GM23338 (cell line): ENCODE results near the gene CTF1. TPM values are rescaled to one million over a fixed set of nuclear protein-coding genes. Genes with fewer than 3 reads are reported as not detected.
A peak's percentile ranks its signal among the peaks of the same experiment; 100 is the strongest.

Experiments
- ATAC-seq: fragments of 200-7000 bp; cut with Tn5 transposase; 3 replicates; pipeline ENCODE4 v1.9.1; 2020
- DNase-seq: peaks from one replicate; pipeline ENCODE4 v3.0.0-alpha.2; 2015; ENCODE audit warnings: low spot score
- H2AFZ ChIP-seq: fragments of 200-600 bp; sonication (generic); 2 replicates; pipeline ENCODE4 v1.8.0; 2016; ENCODE audit warnings: antibody characterized with exemption, mild to moderate bottlenecking, moderate library complexity
- H3F3A ChIP-seq: fragments of 200-600 bp; sonication (generic); replicated peaks from 2 replicates; pipeline ENCODE4 v1.8.0; 2017; ENCODE audit warnings: antibody characterized with exemption, mixed run types, low read depth
- H3K27ac ChIP-seq: fragments of 200-600 bp; sonication (generic); 2 replicates; pipeline ENCODE4 v1.6.1; 2016; ENCODE audit warnings: low read depth
- H3K27me3 ChIP-seq: fragments of 200-600 bp; sonication (generic); 2 replicates; pipeline ENCODE4 v1.8.0; 2016; ENCODE audit warnings: mild to moderate bottlenecking, mixed run types, moderate library complexity; ENCODE audit not compliant: insufficient read depth
- H3K36me3 ChIP-seq: fragments of 200-600 bp; sonication (generic); 2 replicates; pipeline ENCODE4 v1.8.0; 2016; ENCODE audit warnings: mild to moderate bottlenecking; ENCODE audit not compliant: insufficient read depth
- H3K4me1 ChIP-seq: fragments of 200-600 bp; sonication (generic); 2 replicates; pipeline ENCODE4 v1.8.0; 2016; ENCODE audit warnings: mild to moderate bottlenecking, moderate library complexity; ENCODE audit not compliant: insufficient read depth
- H3K4me2 ChIP-seq: fragments of 200-600 bp; sonication (generic); 2 replicates; pipeline ENCODE4 v1.7.1; 2017; ENCODE audit warnings: mixed run types
- H3K4me3 ChIP-seq: fragments of 200-600 bp; sonication (generic); 2 replicates; pipeline ENCODE4 v1.6.1; 2016; ENCODE audit warnings: mixed run types
- H3K79me2 ChIP-seq: fragments of 200-600 bp; sonication (generic); replicated peaks from 2 replicates; pipeline ENCODE4 v1.8.0; 2017; ENCODE audit warnings: mild to moderate bottlenecking; ENCODE audit not compliant: insufficient read depth
- H3K9me2 ChIP-seq: fragments of 200-600 bp; sonication (generic); 2 replicates; pipeline ENCODE4 v1.8.0; 2017; ENCODE audit not compliant: insufficient read depth
- H4K20me1 ChIP-seq: fragments of 200-600 bp; sonication (generic); replicated peaks from 2 replicates; pipeline ENCODE4 v1.8.0; 2017; ENCODE audit warnings: mild to moderate bottlenecking; ENCODE audit not compliant: insufficient read depth
- H3K27ac Mint-ChIP-seq: 2 replicates; pipeline ENCODE4 v1.8.0; 2020; ENCODE audit warnings: inconsistent platforms, mild to moderate bottlenecking, moderate library complexity, mixed read lengths
- H3K27me3 Mint-ChIP-seq: 3 replicates; pipeline ENCODE4 v1.8.0; 2022; ENCODE audit warnings: low read depth, mild to moderate bottlenecking, moderate library complexity, mixed read lengths, inconsistent platforms; ENCODE audit not compliant: insufficient read depth, poor library complexity
- H3K36me3 Mint-ChIP-seq: 3 replicates; pipeline ENCODE4 v1.8.0; 2021; ENCODE audit warnings: low read depth, mild to moderate bottlenecking, inconsistent platforms, moderate library complexity, mixed read lengths
- H3K4me1 Mint-ChIP-seq: 3 replicates; pipeline ENCODE4 v1.8.0; 2020; ENCODE audit warnings: mild to moderate bottlenecking, inconsistent platforms, mixed read lengths
- H3K4me3 Mint-ChIP-seq: 3 replicates; pipeline ENCODE4 v1.8.0; 2021; ENCODE audit warnings: moderate library complexity, mild to moderate bottlenecking, inconsistent platforms, mixed read lengths
- H3K9me3 Mint-ChIP-seq: 3 replicates; pipeline ENCODE4 v1.8.0; 2020; ENCODE audit warnings: moderate library complexity, mild to moderate bottlenecking, inconsistent platforms, mixed read lengths
- JUNB ChIP-seq: IDR thresholded peaks from one replicate; pipeline ENCODE4 v1.6.1; 2016; ENCODE audit warnings: antibody characterized with exemption; ENCODE audit not compliant: unreplicated experiment
- NANOG ChIP-seq: IDR thresholded peaks from 2 replicates; pipeline ENCODE4 v1.6.1; 2016; ENCODE audit warnings: antibody characterized with exemption, borderline replicate concordance
- STAT1 ChIP-seq: IDR thresholded peaks from one replicate; pipeline ENCODE4 v1.6.1; 2016; ENCODE audit warnings: antibody characterized with exemption; ENCODE audit not compliant: unreplicated experiment
- ZNF114 ChIP-seq: fragments of 250-450 bp; sonication (Bioruptor Pico); IDR thresholded peaks from 2 replicates; pipeline ENCODE4 v1.5.0; 2020; ENCODE audit warnings: mild to moderate bottlenecking, moderate library complexity
- polyA plus RNA-seq: library from polyadenylated mRNA; unstranded; fragments of >200 nt; fragmentation: Nextera tagmentation; extraction: Ambion mirVana; gene quantifications from 2 replicates; pipeline ENCODE4 v1.2.1, GENCODE V29; 2016
- total RNA-seq: library from RNA; depleted of rRNA; stranded (reverse); fragments of >200 nt; shearing (Covaris generic); gene quantifications from 2 replicates; pipeline ENCODE4 v1.2.3, GENCODE V29; 2014
- TF ChIP-seq, protein P1 (sequence below): fragments of 250-450 bp; sonication (Bioruptor Pico); IDR thresholded peaks from 2 replicates; pipeline ENCODE4 v1.5.0; 2020; ENCODE audit warnings: mild to moderate bottlenecking, moderate library complexity
- TF ChIP-seq, protein P2 (sequence below), 2 experiments: fragments of 200-600 bp in 1 of 2; sonication (generic) in 1 of 2; conservative IDR thresholded peaks; 2 replicates each; pipeline versions ENCODE4 v1.5.1 to v1.6.1; 2016 to 2017; ENCODE audit warnings: antibody characterized with exemption in 2 of 2, low read depth in 2 of 2, mild to moderate bottlenecking in 2 of 2, moderate library complexity in 1 of 2
- TF ChIP-seq, protein P3 (sequence below): IDR thresholded peaks from 2 replicates; pipeline ENCODE4 v1.6.1; 2016; ENCODE audit warnings: antibody characterized with exemption
- TF ChIP-seq, protein P4 (sequence below): IDR thresholded peaks from one replicate; pipeline ENCODE4 v1.6.1; 2018; ENCODE audit warnings: antibody characterized with exemption; ENCODE audit not compliant: unreplicated experiment

Gene CTF1
- total and polyA plus RNA-seq, 2 experiments from 2014 or later, result 0.24 to 0.52 TPM

DNA sequence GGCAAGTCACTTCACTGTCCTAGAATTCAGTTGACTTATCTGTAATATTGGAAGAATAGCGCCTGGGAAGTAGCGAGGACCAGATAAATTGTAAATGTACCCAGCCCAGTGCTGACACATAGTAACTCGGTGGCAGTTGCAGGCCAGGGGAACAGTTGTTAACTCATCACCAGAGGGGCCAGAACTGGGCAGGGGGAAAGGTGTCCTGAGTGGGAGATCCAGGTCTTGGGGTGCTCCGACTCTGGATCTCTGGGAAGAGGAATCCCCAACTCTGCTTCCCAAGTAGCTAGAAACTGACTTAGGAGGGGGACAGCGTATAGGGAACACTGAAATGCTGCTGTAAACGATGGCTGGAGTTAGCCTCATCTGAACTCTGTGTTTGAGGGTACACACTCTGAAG, 25.5 kb upstream of the CTF1 start:
- Histone ChIP-seq H3K4me3 (no peak overlapping the region), H3K4me1 (peaks cover 5% of the 10 kb centered on the region), H3K27me3 (peaks cover 44% of the 10 kb centered on the region), H2AFZ (no peak overlapping the region), H3F3A (0 out of 2 replicates have a peak, but pooled peaks cover 4% of the 10 kb centered on the region), H4K20me1 (peaks cover 8% of the 10 kb centered on the region), H3K27ac (no peak overlapping the region), H3K9me2 (no peaks in the 10 kb centered on the region), H3K79me2 (no peaks in the 10 kb centered on the region), H3K4me2 (no peak overlapping the region), H3K36me3 (no peaks in the 10 kb centered on the region)
- Mint-ChIP-seq H3K27ac (no peak overlapping the region), H3K4me1 (peaks cover under 1% of the 10 kb centered on the region; the same call in 2 of the 3 replicates), H3K9me3 (no peaks in the 10 kb centered on the region), H3K36me3 (no peaks in the 10 kb centered on the region; the same call in 2 of the 3 replicates), H3K27me3 (peaks cover 25% of the 10 kb centered on the region), H3K4me3 (no peak overlapping the region)
- DNase-seq (no peak), ATAC-seq (no peak)
- TF ChIP-seq, protein P1, sequence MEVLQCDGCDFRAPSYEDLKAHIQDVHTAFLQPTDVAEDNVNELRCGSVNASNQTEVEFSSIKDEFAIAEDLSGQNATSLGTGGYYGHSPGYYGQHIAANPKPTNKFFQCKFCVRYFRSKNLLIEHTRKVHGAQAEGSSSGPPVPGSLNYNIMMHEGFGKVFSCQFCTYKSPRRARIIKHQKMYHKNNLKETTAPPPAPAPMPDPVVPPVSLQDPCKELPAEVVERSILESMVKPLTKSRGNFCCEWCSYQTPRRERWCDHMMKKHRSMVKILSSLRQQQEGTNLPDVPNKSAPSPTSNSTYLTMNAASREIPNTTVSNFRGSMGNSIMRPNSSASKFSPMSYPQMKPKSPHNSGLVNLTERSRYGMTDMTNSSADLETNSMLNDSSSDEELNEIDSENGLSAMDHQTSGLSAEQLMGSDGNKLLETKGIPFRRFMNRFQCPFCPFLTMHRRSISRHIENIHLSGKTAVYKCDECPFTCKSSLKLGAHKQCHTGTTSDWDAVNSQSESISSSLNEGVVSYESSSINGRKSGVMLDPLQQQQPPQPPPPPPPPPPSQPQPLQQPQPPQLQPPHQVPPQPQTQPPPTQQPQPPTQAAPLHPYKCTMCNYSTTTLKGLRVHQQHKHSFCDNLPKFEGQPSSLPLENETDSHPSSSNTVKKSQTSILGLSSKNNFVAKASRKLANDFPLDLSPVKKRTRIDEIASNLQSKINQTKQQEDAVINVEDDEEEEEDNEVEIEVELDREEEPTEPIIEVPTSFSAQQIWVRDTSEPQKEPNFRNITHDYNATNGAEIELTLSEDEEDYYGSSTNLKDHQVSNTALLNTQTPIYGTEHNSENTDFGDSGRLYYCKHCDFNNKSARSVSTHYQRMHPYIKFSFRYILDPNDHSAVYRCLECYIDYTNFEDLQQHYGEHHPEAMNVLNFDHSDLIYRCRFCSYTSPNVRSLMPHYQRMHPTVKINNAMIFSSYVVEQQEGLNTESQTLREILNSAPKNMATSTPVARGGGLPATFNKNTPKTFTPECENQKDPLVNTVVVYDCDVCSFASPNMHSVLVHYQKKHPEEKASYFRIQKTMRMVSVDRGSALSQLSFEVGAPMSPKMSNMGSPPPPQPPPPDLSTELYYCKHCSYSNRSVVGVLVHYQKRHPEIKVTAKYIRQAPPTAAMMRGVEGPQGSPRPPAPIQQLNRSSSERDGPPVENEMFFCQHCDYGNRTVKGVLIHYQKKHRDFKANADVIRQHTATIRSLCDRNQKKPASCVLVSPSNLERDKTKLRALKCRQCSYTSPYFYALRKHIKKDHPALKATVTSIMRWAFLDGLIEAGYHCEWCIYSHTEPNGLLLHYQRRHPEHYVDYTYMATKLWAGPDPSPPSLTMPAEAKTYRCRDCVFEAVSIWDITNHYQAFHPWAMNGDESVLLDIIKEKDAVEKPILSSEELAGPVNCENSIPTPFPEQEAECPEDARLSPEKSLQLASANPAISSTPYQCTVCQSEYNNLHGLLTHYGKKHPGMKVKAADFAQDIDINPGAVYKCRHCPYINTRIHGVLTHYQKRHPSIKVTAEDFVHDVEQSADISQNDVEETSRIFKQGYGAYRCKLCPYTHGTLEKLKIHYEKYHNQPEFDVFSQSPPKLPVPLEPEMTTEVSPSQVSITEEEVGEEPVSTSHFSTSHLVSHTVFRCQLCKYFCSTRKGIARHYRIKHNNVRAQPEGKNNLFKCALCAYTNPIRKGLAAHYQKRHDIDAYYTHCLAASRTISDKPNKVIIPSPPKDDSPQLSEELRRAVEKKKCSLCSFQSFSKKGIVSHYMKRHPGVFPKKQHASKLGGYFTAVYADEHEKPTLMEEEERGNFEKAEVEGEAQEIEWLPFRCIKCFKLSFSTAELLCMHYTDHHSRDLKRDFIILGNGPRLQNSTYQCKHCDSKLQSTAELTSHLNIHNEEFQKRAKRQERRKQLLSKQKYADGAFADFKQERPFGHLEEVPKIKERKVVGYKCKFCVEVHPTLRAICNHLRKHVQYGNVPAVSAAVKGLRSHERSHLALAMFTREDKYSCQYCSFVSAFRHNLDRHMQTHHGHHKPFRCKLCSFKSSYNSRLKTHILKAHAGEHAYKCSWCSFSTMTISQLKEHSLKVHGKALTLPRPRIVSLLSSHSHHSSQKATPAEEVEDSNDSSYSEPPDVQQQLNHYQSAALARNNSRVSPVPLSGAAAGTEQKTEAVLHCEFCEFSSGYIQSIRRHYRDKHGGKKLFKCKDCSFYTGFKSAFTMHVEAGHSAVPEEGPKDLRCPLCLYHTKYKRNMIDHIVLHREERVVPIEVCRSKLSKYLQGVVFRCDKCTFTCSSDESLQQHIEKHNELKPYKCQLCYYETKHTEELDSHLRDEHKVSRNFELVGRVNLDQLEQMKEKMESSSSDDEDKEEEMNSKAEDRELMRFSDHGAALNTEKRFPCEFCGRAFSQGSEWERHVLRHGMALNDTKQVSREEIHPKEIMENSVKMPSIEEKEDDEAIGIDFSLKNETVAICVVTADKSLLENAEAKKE (CRISPR knock-in tag), result no peak
- no peak for TF ChIP-seq STAT1

DNA sequence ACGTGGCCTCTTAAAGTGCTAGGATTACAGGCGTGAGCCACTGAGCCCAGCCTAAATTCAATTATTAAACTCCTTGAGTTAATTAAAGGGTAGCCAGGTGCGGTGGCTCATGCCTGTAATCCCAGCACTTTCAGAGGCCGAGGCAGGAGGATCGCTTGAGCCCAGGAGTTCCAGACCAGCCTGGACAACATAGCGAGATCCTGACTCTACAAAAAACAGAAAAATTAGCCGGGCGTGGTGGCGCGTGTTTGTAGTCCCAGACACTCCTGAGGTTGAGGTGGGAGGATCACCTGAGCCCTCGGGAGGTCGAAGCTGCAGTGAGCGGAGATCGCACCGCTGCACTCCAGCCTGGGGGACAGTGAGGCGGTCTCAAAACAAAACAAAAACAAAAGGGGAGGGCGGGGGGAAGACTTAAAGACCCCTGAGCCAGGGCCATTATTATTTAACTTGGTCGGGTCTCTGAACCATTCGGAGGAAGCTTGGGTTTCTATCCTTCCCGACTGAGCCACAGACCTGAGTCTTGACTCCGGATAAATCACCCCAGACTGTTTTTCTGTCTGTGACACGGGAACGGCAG, 22.1 kb upstream of the CTF1 start:
- peak; percentile 33 for ATAC-seq
- H3K27ac Mint-ChIP-seq, result no peak overlapping the region; the same call in 1 of the 2 replicates

More for the DNA sequence above, 22.1 kb upstream of the CTF1 start:
- Mint-ChIP-seq H3K4me1 (peaks cover 11% of the 10 kb centered on the region), H3K36me3 (peaks cover 12% of the 10 kb centered on the region), H3K9me3 (no peaks in the 10 kb centered on the region), H3K27me3 (peaks cover 27% of the 10 kb centered on the region), H3K4me3 (peak overlapping the region; percentile 92)
- Histone ChIP-seq H3K36me3 (no peaks in the 10 kb centered on the region), H3K4me2 (peak overlapping the region; percentile 90), H2AFZ (peak overlapping the region; percentile 98), H3F3A (0 out of 2 replicates have a peak, but pooled peaks cover 4% of the 10 kb centered on the region), H4K20me1 (peaks cover 8% of the 10 kb centered on the region), H3K27me3 (peaks cover 44% of the 10 kb centered on the region), H3K27ac (no peak overlapping the region), H3K4me3 (peak overlapping the region; percentile 90), H3K4me1 (peaks cover 14% of the 10 kb centered on the region), H3K9me2 (no peaks in the 10 kb centered on the region), H3K79me2 (peaks cover 2% of the 10 kb centered on the region; the same call in 1 of the 2 replicates)
- TF ChIP-seq, protein P2, sequence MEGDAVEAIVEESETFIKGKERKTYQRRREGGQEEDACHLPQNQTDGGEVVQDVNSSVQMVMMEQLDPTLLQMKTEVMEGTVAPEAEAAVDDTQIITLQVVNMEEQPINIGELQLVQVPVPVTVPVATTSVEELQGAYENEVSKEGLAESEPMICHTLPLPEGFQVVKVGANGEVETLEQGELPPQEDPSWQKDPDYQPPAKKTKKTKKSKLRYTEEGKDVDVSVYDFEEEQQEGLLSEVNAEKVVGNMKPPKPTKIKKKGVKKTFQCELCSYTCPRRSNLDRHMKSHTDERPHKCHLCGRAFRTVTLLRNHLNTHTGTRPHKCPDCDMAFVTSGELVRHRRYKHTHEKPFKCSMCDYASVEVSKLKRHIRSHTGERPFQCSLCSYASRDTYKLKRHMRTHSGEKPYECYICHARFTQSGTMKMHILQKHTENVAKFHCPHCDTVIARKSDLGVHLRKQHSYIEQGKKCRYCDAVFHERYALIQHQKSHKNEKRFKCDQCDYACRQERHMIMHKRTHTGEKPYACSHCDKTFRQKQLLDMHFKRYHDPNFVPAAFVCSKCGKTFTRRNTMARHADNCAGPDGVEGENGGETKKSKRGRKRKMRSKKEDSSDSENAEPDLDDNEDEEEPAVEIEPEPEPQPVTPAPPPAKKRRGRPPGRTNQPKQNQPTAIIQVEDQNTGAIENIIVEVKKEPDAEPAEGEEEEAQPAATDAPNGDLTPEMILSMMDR (conservative IDR thresholded peaks at IDR 0.05; ENCODE audit: low read depth in 2 of 2), result no peak
- TF ChIP-seq ZNF114 (CRISPR knock-in tag) (no peak), JUNB (no peak), STAT1 (no peak), NANOG (no peak)
- TF ChIP-seq, protein P3, sequence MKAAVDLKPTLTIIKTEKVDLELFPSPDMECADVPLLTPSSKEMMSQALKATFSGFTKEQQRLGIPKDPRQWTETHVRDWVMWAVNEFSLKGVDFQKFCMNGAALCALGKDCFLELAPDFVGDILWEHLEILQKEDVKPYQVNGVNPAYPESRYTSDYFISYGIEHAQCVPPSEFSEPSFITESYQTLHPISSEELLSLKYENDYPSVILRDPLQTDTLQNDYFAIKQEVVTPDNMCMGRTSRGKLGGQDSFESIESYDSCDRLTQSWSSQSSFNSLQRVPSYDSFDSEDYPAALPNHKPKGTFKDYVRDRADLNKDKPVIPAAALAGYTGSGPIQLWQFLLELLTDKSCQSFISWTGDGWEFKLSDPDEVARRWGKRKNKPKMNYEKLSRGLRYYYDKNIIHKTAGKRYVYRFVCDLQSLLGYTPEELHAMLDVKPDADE, result no peak
- TF ChIP-seq, protein P4, sequence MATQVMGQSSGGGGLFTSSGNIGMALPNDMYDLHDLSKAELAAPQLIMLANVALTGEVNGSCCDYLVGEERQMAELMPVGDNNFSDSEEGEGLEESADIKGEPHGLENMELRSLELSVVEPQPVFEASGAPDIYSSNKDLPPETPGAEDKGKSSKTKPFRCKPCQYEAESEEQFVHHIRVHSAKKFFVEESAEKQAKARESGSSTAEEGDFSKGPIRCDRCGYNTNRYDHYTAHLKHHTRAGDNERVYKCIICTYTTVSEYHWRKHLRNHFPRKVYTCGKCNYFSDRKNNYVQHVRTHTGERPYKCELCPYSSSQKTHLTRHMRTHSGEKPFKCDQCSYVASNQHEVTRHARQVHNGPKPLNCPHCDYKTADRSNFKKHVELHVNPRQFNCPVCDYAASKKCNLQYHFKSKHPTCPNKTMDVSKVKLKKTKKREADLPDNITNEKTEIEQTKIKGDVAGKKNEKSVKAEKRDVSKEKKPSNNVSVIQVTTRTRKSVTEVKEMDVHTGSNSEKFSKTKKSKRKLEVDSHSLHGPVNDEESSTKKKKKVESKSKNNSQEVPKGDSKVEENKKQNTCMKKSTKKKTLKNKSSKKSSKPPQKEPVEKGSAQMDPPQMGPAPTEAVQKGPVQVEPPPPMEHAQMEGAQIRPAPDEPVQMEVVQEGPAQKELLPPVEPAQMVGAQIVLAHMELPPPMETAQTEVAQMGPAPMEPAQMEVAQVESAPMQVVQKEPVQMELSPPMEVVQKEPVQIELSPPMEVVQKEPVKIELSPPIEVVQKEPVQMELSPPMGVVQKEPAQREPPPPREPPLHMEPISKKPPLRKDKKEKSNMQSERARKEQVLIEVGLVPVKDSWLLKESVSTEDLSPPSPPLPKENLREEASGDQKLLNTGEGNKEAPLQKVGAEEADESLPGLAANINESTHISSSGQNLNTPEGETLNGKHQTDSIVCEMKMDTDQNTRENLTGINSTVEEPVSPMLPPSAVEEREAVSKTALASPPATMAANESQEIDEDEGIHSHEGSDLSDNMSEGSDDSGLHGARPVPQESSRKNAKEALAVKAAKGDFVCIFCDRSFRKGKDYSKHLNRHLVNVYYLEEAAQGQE, result no peak
- peak; percentile 70 for DNase-seq
